ENCODE data around the gene PNPLA8. TPM values are rescaled to one million over a fixed set of nuclear protein-coding genes. Genes with fewer than 3 reads are reported as not detected.
"Not testable (repeated sequence)": the region's sequence is repeated elsewhere in the genome, so short reads cannot be mapped to it uniquely, and the experiment has no call there.

The PNPLA8 gene
- polyA plus RNA-seq, 1 donor from 2014 or later: 50.2 TPM

GRCh38 chr7:108504576-108504975 lies 21.4 kb downstream of the PNPLA8 start:
- Mint-ChIP-seq H3K27ac (peak overlapping the region; percentile 97 to 100 (median 99)), H3K4me3 (peak overlapping the region in 1 of 4 donors; percentile 17), H3K4me1 (peaks cover 25 to 31% (median 29%) of the 10 kb centered on the region in 3 donors), H3K36me3 (peaks cover 15% of the 10 kb centered on the region)
- H3K9me3 Mint-ChIP-seq, H3K27me3 Mint-ChIP-seq: not testable (repeated sequence)

GRCh38 chr7:108503112-108504026 lies 22.6 kb downstream of the PNPLA8 start:
- H3K36me3 Mint-ChIP-seq: peaks cover 17% of the 10 kb centered on the region
- no peaks in the 10 kb centered on the region for H3K27me3 Mint-ChIP-seq
- peak overlapping the region; percentile 97 to 100 (median 99) for H3K27ac Mint-ChIP-seq
- peak overlapping the region; percentile 81 to 92 (median 90) for H3K4me3 Mint-ChIP-seq
- no peaks in the 10 kb centered on the region for H3K9me3 Mint-ChIP-seq
- H3K4me1 Mint-ChIP-seq: peaks cover 31 to 32% (median 31%) of the 10 kb centered on the region in 3 donors

- H3K36me3 Mint-ChIP-seq: peaks cover 15% of the 10 kb centered on the region
- peak overlapping the region in 1 of 3 donors; percentile 3 for H3K27ac Mint-ChIP-seq
- no peaks in the 10 kb centered on the region for H3K27me3 Mint-ChIP-seq
- no peaks in the 10 kb centered on the region for H3K9me3 Mint-ChIP-seq
- H3K4me3 Mint-ChIP-seq: no peak overlapping the region
- peaks cover 29 to 36% (median 30%) of the 10 kb centered on the region in 3 donors for H3K4me1 Mint-ChIP-seq
These were observed 26.4 kb downstream of the PNPLA8 start for GRCh38 chr7:108499566-108499965.

- Mint-ChIP-seq H3K36me3 (peaks cover 14% of the 10 kb centered on the region), H3K4me1 (peaks cover 21 to 32% (median 22%) of the 10 kb centered on the region in 3 donors), H3K27ac (no peak overlapping the region)
These were observed 27.5 kb downstream of the PNPLA8 start for GRCh38 chr7:108498481-108498880.

GRCh38 chr7:108497082-108497725 lies 28.7 kb downstream of the PNPLA8 start:
- no peak overlapping the region for H3K27ac Mint-ChIP-seq
- H3K36me3 Mint-ChIP-seq: peaks cover 14% of the 10 kb centered on the region
- H3K9me3 Mint-ChIP-seq: no peaks in the 10 kb centered on the region
- peaks cover 16 to 24% (median 18%) of the 10 kb centered on the region in 3 donors for H3K4me1 Mint-ChIP-seq
- H3K4me3 Mint-ChIP-seq: no peak overlapping the region
- H3K27me3 Mint-ChIP-seq: no peaks in the 10 kb centered on the region

More at GRCh38 chr7:108498481-108498880, 27.5 kb downstream of the PNPLA8 start:
- H3K4me3 Mint-ChIP-seq: no peak overlapping the region
- no peaks in the 10 kb centered on the region for H3K27me3 Mint-ChIP-seq
- H3K9me3 Mint-ChIP-seq: no peaks in the 10 kb centered on the region

- peaks cover 4% of the 10 kb centered on the region for H3K36me3 Mint-ChIP-seq
- H3K27ac Mint-ChIP-seq: no peak overlapping the region
- no peak overlapping the region for H3K4me3 Mint-ChIP-seq
- peaks cover 5 to 7% (median 7%) of the 10 kb centered on the region in 3 donors for H3K4me1 Mint-ChIP-seq
- H3K27me3 Mint-ChIP-seq: no peaks in the 10 kb centered on the region
- no peaks in the 10 kb centered on the region for H3K9me3 Mint-ChIP-seq
These were observed 33.2 kb downstream of the PNPLA8 start for GRCh38 chr7:108492742-108493141.

GRCh38 chr7:108488768-108489538 lies 37.0 kb downstream of the PNPLA8 start:
- Mint-ChIP-seq H3K4me1 (peaks cover 0 to 7% (median 3%) of the 10 kb centered on the region in 3 donors), H3K27me3 (no peaks in the 10 kb centered on the region), H3K9me3 (no peaks in the 10 kb centered on the region), H3K4me3 (no peak overlapping the region), H3K36me3 (peaks cover 4% of the 10 kb centered on the region), H3K27ac (no peak overlapping the region)

- Mint-ChIP-seq H3K27ac (no peak overlapping the region), H3K4me1 (peaks cover 0 to 5% (median 3%) of the 10 kb centered on the region in 3 donors), H3K4me3 (no peak overlapping the region), H3K36me3 (peaks cover 6% of the 10 kb centered on the region), H3K9me3 (no peaks in the 10 kb centered on the region), H3K27me3 (no peaks in the 10 kb centered on the region)
These were observed 38.3 kb downstream of the PNPLA8 start for GRCh38 chr7:108487646-108488045.

- Mint-ChIP-seq H3K4me3 (no peak overlapping the region), H3K27me3 (no peaks in the 10 kb centered on the region), H3K27ac (no peak overlapping the region), H3K4me1 (peaks cover 0 to 5% (median 3%) of the 10 kb centered on the region in 3 donors), H3K36me3 (peaks cover 8% of the 10 kb centered on the region), H3K9me3 (no peaks in the 10 kb centered on the region)
These were observed 39.5 kb downstream of the PNPLA8 start for GRCh38 chr7:108486291-108486966.

GRCh38 chr7:108484137-108484536 lies 41.8 kb downstream of the PNPLA8 start:
- Mint-ChIP-seq H3K4me1 (peaks cover 0 to 2% (median 0%) of the 10 kb centered on the region in 3 donors), H3K36me3 (peaks cover 8% of the 10 kb centered on the region), H3K4me3 (no peak overlapping the region), H3K9me3 (no peaks in the 10 kb centered on the region), H3K27ac (no peak overlapping the region), H3K27me3 (no peaks in the 10 kb centered on the region)

GRCh38 chr7:108480311-108480710 lies 45.6 kb downstream of the PNPLA8 start:
- Mint-ChIP-seq H3K27ac (no peak overlapping the region), H3K4me1 (peaks cover 0 to 2% (median 2%) of the 10 kb centered on the region in 3 donors), H3K9me3 (no peaks in the 10 kb centered on the region), H3K27me3 (no peaks in the 10 kb centered on the region), H3K36me3 (peaks cover 7% of the 10 kb centered on the region), H3K4me3 (no peak overlapping the region)

GRCh38 chr7:108479751-108480150 lies 46.2 kb downstream of the PNPLA8 start:
- no peaks in the 10 kb centered on the region for H3K9me3 Mint-ChIP-seq
- H3K36me3 Mint-ChIP-seq: peaks cover 7% of the 10 kb centered on the region
- no peaks in the 10 kb centered on the region for H3K27me3 Mint-ChIP-seq
- H3K27ac Mint-ChIP-seq: no peak overlapping the region
- no peak overlapping the region for H3K4me3 Mint-ChIP-seq
- H3K4me1 Mint-ChIP-seq: peaks cover 0 to 2% (median 2%) of the 10 kb centered on the region in 3 donors

GRCh38 chr7:108479118-108479517 lies 46.8 kb downstream of the PNPLA8 start:
- Mint-ChIP-seq H3K4me1 (peaks cover 0 to 2% (median 0%) of the 10 kb centered on the region in 3 donors), H3K9me3 (no peaks in the 10 kb centered on the region), H3K27ac (peak overlapping the region in 1 of 3 donors; percentile 17), H3K27me3 (no peaks in the 10 kb centered on the region), H3K36me3 (peaks cover 7% of the 10 kb centered on the region), H3K4me3 (no peak overlapping the region)

- peaks cover 0 to 8% (median 7%) of the 10 kb centered on the region in 3 donors for H3K4me1 Mint-ChIP-seq
- peak overlapping the region in 2 of 4 donors; percentile 41 to 44 for H3K4me3 Mint-ChIP-seq
- H3K27ac Mint-ChIP-seq: peak overlapping the region in 2 of 3 donors; percentile 10 to 44
- no peaks in the 10 kb centered on the region for H3K9me3 Mint-ChIP-seq
- peaks cover 22% of the 10 kb centered on the region for H3K27me3 Mint-ChIP-seq
- H3K36me3 Mint-ChIP-seq: peaks cover 3% of the 10 kb centered on the region
These were observed 57.7 kb downstream of the PNPLA8 start for GRCh38 chr7:108468246-108468645.

Measured in IgD-negative memory B cell (primary cell).